ENCODE results near the gene RHOB. TPM values are rescaled to one million over a fixed set of nuclear protein-coding genes. Genes with fewer than 3 reads are reported as not detected.

Gene RHOB
- total RNA-seq, 2 experiments from 2014 or later: 14.2 to 15.4 TPM

DNA sequence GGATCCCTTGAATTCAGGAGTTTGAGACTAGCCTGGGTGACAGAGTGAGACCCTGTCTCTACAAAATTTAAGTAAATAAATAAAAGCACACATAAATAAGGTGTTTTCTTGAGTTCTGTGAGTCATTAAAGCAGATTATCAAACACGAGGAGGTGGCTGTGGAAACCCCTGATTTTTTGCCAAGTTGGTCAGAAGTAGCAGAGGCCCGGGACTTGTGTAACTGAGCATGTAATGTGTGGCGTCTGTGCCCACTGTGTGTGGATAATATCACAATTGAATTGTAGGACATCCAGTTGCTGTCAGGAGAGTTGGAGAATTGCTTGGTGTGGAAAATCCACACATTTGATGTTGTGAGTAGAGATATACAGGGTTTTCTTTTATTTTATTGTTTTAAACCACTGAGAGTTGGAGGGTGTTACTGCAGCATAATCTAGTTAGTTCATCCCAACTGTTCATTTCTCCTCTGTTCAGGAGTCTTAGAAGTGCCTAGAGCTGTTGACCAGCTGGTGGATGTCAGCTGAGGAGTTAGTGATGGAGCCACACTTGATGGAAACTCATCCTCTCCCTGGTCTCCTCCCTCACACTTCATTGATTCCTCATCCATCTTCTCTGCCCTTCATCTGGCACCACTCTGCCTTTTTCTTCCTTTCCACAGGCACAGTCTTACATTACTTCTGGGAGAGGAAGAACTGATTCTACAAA lies 45.9 kb upstream of the RHOB start:
- Mint-ChIP-seq H3K27me3 (no peaks in the 10 kb centered on the region), H3K9me3 (no peaks in the 10 kb centered on the region), H3K36me3 (ENCODE audit: low read depth) (no peaks in the 10 kb centered on the region), H3K4me3 (no peak overlapping the region), H3K4me1 (ENCODE audit: low read depth) (no peaks in the 10 kb centered on the region), H3K27ac (no peak overlapping the region)
- POLR2A ChIA-PET: no interaction called here
- TF ChIP-seq, protein P1, sequence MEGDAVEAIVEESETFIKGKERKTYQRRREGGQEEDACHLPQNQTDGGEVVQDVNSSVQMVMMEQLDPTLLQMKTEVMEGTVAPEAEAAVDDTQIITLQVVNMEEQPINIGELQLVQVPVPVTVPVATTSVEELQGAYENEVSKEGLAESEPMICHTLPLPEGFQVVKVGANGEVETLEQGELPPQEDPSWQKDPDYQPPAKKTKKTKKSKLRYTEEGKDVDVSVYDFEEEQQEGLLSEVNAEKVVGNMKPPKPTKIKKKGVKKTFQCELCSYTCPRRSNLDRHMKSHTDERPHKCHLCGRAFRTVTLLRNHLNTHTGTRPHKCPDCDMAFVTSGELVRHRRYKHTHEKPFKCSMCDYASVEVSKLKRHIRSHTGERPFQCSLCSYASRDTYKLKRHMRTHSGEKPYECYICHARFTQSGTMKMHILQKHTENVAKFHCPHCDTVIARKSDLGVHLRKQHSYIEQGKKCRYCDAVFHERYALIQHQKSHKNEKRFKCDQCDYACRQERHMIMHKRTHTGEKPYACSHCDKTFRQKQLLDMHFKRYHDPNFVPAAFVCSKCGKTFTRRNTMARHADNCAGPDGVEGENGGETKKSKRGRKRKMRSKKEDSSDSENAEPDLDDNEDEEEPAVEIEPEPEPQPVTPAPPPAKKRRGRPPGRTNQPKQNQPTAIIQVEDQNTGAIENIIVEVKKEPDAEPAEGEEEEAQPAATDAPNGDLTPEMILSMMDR (IDR thresholded peaks at IDR 0.05): no peak
- DNase-seq: no peak
- intact Hi-C loops (cut with micrococcal nuclease): no loop called here
- CTCF ChIA-PET: interaction anchor here (1.2 kb wide), 1 partner anchor 10 kb away, joined by 7 read pairs; no protein-coding TSS in a partner anchor
- no peak for ATAC-seq

DNA sequence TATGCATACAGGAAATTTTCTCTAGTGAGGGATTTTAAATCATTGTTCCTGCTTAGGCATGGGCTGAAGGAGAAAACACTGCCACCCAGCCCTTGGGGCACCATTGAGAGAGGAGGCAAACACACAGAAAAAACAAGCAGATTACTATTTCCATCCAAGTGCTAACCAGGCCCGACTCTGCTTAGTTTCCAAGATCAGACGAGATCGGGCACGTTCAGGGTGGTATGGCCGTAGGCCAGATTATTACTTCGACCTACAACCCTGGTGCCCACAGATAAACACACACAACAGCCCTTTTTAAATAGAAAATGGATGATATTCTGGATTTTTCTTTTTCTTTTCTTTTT lies 45.4 kb upstream of the RHOB start:
- Mint-ChIP-seq H3K27me3 (no peaks in the 10 kb centered on the region), H3K4me3 (no peak overlapping the region), H3K9me3 (no peaks in the 10 kb centered on the region), H3K4me1 (ENCODE audit: low read depth) (no peaks in the 10 kb centered on the region), H3K27ac (no peak overlapping the region), H3K36me3 (ENCODE audit: low read depth) (no peaks in the 10 kb centered on the region)
- ATAC-seq: no peak
- intact Hi-C loops (cut with micrococcal nuclease): no loop called here
- DNase-seq: no peak
- POLR2A ChIA-PET: no interaction called here
- CTCF ChIA-PET: no interaction called here
- TF ChIP-seq, protein P1 (IDR thresholded peaks at IDR 0.05): no peak

DNA sequence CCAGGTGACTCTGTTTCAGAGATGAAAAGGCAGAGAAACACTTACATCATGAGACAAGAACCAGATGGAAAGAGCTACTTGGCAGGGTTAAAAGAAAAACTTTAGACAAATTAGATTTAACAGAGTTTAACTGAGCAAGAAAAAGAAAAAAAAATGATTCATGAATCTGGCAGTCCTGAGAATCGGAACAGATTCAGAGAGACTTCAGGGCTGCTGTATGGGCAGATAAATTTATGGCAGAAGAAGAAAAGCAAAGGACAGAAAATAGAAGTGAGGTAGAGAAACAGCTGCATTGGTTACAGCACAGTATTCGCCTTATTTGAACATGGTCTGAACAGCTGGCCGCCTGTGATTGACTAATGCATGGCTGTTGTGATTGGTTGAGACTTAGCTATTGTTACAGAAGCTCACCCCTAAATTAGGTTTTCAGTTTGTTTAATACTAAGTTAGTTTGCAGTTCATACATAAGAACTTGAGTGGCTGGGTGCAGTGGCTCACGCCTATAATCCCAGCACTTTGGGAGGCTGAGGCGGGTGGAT lies 43.0 kb upstream of the RHOB start:
- H3K4me1 Mint-ChIP-seq (ENCODE audit: low read depth): no peaks in the 10 kb centered on the region
- intact Hi-C loops (cut with micrococcal nuclease): no loop called here
- peaks cover 1% of the 10 kb centered on the region for H3K27me3 Mint-ChIP-seq
- DNase-seq (no peak), ATAC-seq (no peak)
- POLR2A ChIA-PET: interaction anchor here (0.9 to 1.4 kb wide), 2 partner anchors 12 to 43 kb away, joined by 3 read pairs; partner anchors contain the start of gene RHOB
- peaks cover 1% of the 10 kb centered on the region for H3K36me3 Mint-ChIP-seq (ENCODE audit: low read depth)
- CTCF ChIA-PET: interaction anchor here (0.8 to 2.6 kb wide), 5 partner anchors 7 to 239 kb away, joined by 3 to 19 read pairs (median 3); no protein-coding TSS in a partner anchor
- H3K27ac Mint-ChIP-seq: no peak overlapping the region
- peaks cover 4% of the 10 kb centered on the region for H3K9me3 Mint-ChIP-seq
- TF ChIP-seq, protein P1 (IDR thresholded peaks at IDR 0.05): no peak
- H3K4me3 Mint-ChIP-seq: no peak overlapping the region

DNA sequence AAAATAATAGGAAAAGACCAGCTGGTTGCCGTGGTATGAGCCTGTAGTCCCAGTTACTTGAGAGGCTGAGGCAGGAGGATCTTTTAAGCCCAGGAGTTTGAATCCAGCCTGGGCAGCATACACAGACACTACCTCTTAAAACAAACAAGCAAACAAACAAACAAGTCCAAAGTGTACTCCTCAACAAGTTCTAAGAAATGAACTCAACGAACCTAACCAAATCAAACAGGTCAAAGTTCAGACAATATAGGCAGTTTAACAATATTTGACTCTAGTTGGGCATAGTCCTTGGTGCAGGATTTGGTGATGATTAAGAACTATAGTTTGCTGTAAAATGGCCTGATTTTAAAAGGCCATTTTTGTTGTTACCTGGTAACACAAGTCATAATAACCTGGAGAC lies 41.9 kb upstream of the RHOB start:
- TF ChIP-seq, protein P1 (IDR thresholded peaks at IDR 0.05): no peak
- POLR2A ChIA-PET: interaction anchor here (0.7 kb wide), 1 partner anchor 19 kb away, joined by 4 read pairs; no protein-coding TSS in a partner anchor
- Mint-ChIP-seq H3K9me3 (peaks cover 14% of the 10 kb centered on the region), H3K27ac (no peak overlapping the region), H3K4me3 (no peak overlapping the region), H3K27me3 (peaks cover 2% of the 10 kb centered on the region), H3K36me3 (ENCODE audit: low read depth) (peaks cover 2% of the 10 kb centered on the region), H3K4me1 (ENCODE audit: low read depth) (no peaks in the 10 kb centered on the region)
- intact Hi-C loops (cut with micrococcal nuclease): no loop called here
- CTCF ChIA-PET: interaction anchor here (0.7 to 1.6 kb wide), 4 partner anchors 9 to 238 kb away, joined by 3 to 4 read pairs (median 4); no protein-coding TSS in a partner anchor
- DNase-seq (no peak), ATAC-seq (no peak)

DNA sequence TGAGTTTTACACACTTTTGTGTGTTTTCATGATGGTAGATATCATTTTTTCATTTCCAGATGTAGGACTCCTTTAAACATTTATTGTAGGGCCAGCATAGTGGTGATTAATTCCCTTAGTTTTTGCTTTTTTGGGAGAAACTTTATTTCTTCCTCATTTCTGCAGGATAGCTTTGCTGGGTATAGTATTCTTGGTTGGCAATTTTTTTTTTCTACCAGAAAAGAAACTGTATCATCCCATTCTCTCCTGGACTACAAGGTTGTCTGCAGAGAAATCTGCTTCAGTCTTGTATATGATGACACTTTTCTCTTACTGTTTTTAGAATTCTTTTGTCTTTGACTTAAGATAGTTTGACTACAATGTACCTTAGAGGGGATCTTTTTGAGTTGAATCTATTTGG lies 37.8 kb upstream of the RHOB start:
- Mint-ChIP-seq H3K27ac (no peak overlapping the region), H3K4me3 (no peak overlapping the region), H3K9me3 (peaks cover 18% of the 10 kb centered on the region), H3K36me3 (ENCODE audit: low read depth) (peaks cover 2% of the 10 kb centered on the region), H3K27me3 (peaks cover 5% of the 10 kb centered on the region), H3K4me1 (ENCODE audit: low read depth) (no peaks in the 10 kb centered on the region)
- intact Hi-C loops (cut with micrococcal nuclease): no loop called here
- CTCF ChIA-PET: interaction anchor here (3.2 to 6.5 kb wide), 3 partner anchors 13 to 242 kb away, joined by 11 to 68 read pairs (median 45); partner anchors contain the start of gene HS1BP3
- no peak for DNase-seq
- TF ChIP-seq, protein P1 (IDR thresholded peaks at IDR 0.05): no peak
- ATAC-seq: no peak
- POLR2A ChIA-PET: interaction anchor here (0.9 kb wide), 1 partner anchor 13 kb away, joined by 3 read pairs; no protein-coding TSS in a partner anchor

Measured in activated CD8-positive, alpha-beta T cell treated with anti-CD3 and anti-CD28 coated beads for 36 hours (primary cell).